ENCODE measurements around the gene ABHD8.

ABHD8 gene, protein sequence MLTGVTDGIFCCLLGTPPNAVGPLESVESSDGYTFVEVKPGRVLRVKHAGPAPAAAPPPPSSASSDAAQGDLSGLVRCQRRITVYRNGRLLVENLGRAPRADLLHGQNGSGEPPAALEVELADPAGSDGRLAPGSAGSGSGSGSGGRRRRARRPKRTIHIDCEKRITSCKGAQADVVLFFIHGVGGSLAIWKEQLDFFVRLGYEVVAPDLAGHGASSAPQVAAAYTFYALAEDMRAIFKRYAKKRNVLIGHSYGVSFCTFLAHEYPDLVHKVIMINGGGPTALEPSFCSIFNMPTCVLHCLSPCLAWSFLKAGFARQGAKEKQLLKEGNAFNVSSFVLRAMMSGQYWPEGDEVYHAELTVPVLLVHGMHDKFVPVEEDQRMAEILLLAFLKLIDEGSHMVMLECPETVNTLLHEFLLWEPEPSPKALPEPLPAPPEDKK

DNA sequence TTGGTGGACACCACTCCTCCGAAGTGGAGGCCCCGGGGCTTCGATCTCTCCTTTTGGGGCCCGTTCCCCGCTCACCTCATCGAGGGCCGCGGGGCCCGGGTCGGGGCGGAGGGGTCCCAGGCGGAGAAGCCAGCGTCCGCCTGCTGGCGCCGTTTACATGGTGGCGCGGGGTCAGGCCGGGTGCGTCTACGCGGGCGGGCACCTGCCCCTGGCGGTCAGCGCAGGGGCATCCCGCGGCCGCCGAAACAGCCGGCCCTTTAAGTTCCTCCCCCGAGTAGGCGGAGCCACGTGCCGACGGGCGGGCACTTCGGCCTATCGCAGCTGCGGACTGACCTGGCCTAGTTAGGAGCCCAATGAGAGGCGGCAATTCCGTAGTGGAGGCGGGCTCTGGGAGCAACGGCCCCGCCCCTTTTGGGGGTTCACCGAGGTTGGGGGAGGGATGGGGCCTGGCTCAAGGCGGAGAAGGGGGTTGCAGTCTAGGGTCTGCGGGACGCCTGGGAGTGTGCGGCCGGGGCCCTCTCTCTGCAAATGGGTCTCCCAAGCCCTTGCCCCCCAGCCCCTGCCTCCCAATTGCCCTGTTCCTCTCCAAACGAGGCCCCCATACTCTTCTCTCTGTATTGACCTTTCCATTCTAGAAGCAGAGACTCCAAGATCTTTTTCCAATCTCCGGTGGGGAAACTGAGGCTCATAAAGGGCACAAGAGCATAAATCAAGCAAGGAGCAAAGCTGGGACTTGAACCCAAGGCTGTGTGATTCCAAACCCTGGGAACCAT is at the start of gene ABHD8:
TSS of gene ABHD8 (minus strand) at position 259 of the 773 bp plus-strand sequence. CDS start 1,809 bp downstream, outside the sequence.
- peak; percentile 93 for DNase-seq

DNA sequence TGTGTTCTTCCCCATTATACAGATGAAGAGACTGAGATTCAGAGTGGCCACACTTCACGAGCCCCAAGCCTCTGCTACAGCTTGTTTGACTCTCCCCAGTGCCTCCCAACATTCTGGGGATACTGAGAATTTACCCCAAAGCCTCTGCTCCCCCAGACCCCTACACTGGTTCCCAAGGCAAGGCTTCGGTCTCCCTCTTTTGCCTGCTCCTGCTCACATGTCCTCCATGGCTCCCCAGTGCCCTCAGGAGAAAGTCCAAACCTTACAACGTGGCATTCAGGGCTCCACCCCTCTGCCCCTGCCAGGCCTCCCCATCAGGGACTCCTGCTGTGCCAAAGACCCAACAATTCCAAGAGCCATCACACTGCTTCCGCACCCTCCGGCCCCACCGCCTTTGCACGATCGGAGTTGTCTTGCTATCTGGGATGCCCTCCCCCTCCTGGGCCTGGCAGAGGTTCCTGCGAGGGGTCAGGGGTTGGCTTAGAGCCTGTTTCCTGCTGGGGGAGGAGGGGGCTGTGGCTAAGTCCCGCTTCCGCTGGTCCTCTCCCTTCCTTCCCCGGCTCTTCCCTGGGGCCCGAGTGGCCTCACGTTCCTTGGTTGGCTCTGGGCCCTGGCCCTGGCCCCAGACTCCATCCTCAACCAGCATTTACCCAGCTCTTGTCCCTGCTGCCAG is 49.5 kb upstream of the ABHD8 start:
- no peak for DNase-seq

DNA sequence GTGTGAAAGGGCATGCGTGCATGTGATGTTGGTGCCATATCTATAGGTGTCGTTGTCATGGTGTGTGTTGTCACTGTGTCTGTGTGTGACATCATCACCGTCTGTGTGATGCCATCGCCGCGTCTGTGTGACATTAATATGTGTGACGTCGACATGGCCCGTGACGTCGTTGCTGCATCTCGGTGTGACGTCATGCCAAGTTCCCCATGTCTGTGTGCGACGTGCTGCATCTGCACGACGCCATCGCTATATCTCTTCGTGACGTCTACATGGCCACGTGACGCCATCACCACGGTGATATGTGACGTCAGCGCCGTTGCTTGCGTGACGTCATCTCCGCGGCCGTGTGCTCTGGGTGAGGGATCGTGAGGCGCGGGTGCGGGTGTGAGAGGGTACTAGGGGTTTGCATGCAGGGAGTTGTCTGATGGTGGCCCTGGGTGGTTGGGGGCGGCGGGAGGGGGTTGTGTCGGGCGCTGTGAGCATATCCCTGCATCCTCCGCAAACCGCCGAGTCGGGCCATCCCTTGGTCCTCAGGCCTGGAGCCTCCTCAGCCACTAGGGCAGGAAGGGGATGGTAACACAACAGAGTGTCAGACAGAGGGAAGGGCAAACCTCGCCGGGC is 48.7 kb upstream of the ABHD8 start:
- DNase-seq = no peak

DNA sequence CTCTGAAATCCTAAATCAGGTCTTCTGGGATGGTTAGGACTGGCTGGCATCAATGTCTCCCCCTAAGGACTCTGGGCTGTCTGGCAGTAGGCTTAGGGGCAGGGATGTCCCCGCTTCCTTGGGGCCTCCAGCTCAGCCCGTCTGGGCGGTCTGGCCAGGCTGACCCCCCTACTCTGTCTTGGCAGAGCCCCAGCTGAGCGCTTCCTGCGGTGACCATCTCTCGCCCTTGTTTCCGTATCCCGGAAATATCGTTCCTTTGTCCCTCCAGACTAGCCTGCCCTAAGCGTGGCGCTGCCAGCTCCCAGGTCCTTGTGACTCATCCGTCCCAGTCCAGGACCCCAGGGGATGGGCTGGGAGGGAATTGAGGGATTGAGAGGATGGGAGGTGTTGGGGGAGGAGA is 45.5 kb upstream of the ABHD8 start:
- peak; percentile 61 for DNase-seq

DNA sequence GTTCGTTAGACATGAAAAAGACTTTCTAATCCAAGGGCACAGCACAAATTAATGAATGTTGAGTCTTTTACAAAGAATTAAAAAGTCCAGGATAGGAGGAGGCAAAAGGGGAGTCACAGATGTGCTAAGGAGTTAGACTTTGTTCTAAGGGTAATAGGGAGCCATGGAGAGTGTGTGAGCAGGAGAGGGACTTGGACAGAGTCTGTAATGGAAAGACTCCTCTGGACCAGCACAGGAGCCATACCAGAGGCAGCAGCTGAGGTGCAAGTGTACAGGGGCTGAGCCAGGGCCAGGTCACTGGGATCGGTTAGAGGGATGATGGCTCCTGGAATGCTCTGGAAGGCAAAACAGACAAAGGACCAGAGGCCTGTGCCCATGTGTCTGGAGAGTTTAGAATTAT is 44.7 kb upstream of the ABHD8 start:
- no peak for DNase-seq

DNA sequence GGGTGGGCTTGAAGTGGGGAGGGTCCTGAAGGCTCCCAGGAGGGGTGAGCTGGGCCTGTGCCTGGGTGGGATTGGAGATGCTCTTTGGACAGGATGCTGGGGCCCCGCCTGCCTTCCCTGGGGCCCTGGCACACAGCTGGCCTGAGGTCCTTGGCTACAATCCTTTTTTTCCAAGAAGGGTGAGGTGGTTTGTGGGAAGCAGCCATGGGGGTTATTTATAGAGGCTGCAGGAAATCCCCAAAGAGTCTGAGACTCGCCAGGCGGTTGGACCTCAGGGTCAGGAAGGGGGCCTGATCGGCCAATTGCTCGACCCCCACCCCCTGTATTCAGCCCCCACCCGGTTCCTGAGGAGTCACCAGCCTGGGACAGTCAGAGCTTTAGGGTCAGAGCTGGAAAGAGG is 44.1 kb upstream of the ABHD8 start:
- no peak for DNase-seq

DNA sequence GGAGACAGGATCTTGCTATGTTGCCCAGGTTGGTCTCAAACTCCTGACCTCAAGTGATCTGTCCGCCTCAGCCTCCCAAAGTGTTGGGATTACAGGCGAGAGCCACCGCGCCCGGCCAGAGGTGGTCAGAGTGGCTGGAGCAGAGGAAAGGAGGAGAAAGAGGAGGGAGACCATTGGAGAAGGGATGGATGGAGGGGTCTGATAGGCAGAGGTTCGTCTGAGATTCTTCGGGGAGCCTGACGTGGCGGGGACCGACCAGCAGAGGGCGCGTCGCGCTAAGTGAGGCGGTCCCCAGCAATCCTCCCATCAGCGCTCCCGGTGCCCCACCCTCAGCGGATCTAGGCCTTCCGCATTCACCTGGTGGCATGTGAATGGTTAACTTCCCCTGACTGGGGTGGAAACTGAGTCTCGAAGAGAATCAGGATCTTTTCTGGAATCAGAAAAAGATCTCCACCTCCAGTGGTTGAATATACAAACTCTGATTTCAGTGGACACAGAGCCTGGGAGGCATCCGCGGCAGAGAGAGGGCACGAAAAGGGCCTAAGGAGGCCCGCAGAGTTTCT is 43.0 kb upstream of the ABHD8 start:
- DNase-seq = peak; percentile 33

DNA sequence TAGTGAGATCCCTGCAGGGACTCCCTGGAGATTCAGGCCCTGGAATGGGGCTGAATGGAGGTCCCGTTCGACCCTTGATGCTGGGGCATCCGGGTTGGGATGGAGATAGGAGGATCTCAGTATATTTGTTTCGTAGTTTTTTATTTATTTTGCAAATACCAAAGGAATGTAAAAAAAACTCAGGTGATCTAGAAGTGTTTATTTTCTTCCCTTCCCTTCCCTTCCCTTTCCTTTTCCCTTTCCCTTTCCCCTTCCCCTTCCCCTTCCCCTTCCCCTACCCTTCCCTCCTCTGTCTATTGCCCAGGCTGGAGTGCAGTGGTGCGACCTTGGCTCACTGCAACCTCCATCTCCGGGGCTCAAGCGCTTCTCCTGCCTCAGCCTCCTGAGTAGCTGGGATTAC is 38.6 kb upstream of the ABHD8 start:
- DNase-seq = no peak

DNA sequence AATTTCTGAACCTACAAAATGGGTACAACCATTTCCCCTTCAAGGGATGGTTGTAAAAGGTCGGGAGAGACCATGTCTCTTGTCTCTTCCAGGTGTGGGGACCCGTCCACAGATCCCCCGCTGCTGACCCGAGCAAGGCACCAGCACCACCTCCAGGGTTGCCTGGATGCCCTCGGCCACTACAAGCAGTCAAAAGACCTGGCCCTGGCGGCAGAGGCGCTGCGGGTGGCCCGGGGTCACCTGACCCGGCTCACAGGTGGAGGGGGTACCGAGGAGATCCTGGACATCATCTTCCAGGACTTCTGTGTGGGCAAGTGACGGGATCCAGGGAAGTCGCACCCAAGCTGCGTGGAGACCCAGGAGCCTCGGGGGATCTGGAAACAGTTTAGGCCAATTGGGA is 38.2 kb upstream of the ABHD8 start:
- no peak for DNase-seq

DNA sequence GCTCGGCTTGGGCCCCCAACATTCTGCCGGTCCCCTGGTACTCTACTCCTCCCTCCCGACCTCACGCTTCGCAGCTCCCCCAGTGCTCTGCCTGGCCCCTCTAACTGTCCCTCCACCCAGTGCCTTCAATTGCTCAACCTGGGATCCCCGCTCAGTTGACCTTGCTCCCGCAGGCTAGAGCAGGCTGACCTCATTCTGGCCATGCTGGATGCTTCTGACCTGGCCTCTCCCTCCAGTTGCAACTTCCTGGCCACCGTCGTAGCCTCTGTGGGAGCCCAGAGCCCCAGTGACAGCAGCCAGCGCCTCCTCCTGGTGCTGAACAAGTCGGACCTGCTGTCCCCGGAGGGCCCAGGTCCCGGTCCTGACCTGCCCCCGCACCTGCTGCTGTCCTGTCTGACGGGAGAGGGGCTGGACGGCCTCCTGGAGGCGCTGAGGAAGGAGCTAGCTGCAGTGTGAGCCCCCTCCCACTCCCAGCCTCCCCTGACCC is 37.7 kb upstream of the ABHD8 start:
- no peak for DNase-seq

DNA sequence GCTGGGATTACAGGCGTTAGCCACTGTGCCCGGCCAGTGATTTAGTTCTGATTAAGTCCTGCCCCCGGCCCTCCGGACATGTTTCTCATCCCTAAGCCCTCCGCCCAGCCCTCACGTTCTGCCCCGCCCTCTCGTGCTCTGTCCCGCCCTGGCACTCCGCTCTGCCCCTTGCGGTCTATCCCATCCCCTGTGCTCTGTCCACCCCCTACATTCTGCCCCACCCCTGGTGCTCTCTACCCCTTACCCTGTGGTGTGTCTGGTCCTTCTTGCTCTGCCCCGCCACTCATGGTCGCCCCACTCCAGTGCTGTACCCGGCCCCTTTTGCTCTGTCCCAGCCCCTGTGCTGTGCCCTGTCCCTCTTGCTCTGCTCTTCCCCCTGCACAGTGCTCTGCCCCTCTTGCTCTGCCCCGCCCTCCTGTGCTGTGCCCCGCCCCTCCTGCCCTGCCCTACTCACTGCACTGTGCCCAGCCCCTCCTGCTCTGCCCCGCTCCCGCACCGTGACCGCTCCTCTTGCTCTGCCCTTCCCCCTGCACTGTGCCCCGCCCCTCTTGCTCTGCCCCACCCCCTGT is 37.2 kb upstream of the ABHD8 start:
- no peak for DNase-seq

DNA sequence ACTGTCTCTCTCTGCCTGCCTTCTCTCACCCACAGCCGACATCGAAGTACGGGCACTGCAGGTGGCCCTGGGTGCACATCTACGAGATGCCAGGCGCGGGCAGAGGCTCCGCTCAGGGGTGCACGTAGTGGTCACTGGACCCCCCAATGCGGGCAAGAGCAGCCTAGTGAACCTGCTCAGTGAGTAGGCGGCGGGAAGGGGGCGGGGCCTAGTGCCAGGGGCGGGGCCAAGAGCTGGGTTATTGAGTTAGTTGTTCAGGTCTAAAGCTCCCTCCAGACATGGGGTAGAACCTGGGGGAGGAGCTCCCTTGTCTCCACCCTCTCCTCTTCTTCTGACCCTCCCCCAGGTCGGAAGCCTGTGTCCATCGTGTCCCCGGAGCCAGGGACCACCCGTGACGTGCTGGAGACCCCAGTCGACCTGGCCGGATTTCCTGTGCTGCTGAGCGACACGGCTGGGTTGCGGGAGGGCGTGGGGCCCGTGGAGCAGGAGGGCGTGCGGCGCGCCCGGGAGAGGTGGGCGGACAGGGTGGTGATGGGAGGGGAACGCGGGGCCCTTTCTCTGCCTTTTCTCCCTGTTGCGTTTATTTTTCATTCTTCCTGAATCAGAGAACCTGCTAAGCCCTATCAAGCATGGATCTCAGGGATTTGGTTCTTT is 36.0 kb upstream of the ABHD8 start:
- DNase-seq = no peak

DNA sequence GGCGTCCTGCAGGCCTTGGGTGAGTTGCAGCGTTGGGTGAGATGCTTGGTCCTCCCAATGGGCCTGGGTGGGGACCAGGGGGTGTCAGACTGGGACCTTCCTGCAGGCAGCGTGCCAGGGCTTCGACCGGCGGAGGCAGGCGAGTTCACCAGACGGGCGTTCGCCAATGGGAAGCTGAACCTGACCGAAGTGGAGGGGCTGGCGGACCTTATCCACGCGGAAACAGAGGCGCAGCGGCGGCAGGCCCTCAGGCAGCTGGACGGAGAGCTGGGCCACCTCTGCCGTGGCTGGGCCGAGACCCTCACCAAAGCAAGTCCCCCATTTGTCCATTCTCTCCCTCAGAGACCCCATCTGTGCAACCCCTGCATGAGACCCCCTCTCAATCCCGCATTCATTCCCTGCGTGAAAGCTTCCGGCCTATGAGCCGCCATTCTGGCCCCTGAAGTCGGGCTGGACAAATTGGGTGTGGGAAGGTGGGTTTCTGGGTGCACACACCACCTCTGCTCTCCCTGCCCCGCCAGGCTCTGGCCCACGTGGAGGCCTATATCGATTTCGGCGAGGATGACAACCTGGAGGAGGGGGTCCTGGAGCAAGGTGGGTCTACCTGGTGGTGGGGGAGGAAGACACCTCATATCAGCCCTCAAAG is 35.3 kb upstream of the ABHD8 start:
- no peak for DNase-seq

DNA sequence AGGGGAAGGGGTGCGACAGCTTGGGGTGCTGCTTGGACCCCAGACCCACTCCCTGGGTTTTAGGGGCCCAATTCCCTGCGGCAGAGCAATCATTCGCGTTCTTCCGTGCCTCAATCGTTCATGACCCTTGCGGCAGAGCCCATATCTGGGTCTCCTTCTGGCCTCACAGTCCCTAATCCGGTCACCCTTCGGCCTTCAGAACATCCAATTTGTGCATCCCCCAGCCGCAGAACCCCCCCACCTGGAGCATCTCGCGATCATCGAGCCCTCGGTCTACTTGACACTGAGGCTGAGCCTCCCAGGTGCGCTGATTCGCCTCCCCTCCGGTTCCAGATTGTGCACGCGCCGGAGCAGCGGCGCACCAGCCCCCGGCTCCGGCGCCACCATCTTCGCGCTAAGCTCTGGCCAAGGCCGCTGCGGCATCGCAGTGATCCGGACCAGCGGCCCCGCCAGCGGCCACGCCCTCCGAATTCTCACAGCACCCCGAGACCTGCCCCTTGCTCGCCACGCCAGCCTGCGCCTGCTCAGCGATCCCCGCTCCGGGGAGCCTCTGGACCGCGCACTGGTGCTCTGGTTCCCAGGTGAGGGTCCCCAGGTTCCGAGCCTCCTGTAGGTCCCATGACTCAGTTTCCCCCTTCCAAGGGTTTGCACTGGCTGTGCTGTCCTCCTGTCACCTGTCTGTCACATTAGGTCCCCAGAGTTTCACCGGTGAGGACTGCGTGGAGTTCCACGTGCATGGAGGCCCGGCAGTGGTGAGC is 34.6 kb upstream of the ABHD8 start:
- DNase-seq = no peak

DNA sequence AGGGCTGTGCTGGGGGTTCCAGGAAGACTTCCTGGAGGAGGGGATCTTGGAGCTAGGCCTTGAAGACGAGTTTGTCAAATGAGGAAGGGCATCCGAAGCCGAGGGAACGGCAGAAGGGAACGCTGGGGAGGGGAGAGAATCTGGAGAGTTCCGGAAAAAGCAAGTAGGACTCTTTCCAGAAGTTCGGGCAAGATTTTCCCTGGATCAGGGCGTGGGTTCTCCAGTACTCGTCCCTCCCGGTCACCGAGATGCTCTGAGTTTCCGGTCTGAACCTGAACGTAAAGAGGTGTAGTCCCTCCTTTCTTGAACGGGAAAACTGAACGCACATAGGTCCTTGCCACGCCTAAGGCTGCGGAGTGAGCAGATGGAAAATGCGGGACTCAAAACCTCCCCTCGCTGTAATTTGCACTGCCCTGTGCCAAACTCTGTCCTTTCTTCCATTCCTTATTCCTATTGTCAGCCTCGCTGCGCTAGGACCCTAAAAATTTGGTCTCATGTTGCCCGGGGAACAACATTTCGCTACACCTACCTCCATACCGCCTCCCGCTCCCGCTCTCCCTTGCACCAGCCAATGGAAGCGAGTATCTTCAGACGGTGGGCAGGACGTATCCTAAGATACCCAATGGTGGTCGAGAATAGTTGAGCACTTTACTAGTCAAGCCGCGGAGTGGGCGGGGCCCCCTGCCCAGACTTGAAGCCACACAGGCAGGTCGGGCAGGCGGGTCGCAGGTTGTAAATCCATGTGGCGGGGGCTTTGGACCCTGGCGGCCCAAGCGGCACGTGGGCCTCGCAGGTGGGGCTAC is 33.8 kb upstream of the ABHD8 start, which contains the start of gene GTPBP3:
TSS of gene GTPBP3 (plus strand) at position 682 of the 803 bp plus-strand sequence. CDS start at position 741, 59 bp downstream.
- DNase-seq = peak; percentile 97

DNA sequence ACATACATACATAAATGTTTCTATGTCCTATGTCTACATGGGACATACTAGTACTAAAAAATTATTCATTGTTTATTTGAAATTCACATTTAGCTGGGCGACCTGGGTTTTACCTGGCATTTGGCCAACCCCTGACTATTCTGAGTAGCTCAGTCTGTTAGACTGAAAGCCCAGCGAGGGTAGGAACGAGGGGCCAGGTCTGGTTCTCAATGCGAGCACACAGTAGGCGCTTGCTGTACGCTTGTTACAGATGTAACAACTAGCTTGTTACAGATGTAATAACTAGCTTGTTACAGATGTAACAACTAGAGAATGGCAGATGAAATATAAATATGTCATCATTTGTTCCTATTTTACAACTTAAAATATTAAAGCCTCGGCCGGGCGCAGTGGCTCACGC is 32.4 kb upstream of the ABHD8 start:
- DNase-seq = no peak

DNA sequence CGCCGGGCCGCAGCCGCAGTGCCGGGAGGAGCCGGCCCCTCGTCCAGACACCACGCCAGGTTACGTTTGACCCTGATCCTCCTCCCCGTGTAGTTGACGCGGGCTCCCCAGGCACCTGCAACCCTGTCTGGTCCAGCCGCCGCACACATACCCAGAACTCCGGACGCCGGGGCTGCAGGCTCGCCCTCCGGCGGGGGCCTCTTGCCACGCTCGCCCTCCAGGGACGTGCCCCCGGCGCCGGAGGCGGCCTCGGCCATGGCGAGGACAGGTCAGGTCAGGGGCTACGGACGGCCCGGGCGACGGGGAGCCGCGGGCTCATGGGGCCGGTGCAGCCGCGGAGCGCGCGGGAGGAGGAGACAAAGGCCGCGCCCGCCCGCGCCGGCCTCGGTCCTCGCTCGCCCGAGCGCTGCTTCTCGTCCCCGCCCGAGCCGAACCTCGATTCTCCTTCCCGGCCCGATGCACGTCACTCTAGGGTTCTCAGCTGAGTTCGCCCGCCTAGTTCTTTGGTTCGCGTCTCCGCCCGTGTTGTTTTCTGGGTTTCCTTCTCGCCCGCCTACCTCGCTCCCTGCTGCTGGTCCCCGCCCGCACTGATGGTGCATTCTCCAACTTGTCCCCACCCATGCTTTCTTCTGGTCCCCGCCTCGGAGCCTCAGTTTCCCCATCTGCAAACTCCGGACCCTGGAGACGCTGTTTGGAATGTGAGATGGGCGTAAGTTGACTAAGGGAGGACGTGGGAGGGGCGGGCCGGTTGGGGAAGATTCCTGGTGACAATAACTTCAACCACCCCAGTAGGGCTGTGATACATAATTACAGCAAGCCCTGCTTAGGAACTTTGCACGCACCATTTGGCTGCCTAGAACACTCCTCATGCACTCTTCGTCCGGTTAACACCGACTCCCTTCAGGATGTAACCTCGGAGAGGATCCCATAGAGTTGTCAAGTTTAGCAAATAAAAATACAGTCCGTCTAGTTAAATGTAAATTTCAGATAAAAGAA is 31.5 kb upstream of the ABHD8 start, which contains the start of gene ANO8:
TSS of gene ANO8 (minus strand) at position 442 of the 996 bp plus-strand sequence. CDS start at position 257, 185 bp downstream.
- peak; percentile 94 for DNase-seq

Measured in DMS153 (cell line).